GM04504 (cell line): ENCODE results near the gene NES.

Experiments
- DNase-seq: peaks from one replicate; pipeline ENCODE4 v3.0.0-alpha.2; 2012; ENCODE audit warnings: low read depth

Gene NES

DNA sequence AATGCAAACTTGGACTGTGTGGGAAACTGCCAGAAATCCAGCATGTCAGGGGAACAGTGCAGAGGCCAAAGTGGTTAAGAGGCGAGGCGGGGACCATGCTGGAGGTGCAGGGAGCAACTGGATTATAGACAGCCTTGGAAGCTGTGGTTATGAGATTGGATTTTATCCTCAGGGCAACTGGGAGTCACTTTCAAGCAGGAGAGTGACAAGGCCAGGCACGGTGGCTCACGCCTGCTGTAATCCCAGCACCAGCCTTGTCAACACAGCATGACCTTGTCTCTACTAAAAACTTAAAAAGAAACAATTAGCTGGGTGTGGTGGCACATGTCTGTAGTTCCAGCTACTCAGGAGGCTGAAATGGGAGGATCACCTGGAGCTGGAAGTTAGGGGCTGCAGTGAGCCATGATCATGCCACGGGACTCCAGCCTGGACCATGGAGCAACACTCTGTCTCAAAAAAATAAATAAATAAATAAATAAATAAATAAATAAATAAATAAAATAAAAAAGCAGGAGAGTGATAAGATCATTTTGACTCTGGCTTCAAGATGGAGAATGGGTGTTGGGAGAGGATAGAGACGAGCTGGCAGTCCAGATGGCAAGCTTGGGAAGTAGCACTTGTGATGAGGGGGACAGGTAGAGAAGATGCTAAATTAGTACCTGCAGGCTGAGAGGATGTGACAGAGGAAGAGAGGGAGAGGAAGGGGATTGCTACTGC is 54.5 kb downstream of the NES start:
- no peak for DNase-seq

DNA sequence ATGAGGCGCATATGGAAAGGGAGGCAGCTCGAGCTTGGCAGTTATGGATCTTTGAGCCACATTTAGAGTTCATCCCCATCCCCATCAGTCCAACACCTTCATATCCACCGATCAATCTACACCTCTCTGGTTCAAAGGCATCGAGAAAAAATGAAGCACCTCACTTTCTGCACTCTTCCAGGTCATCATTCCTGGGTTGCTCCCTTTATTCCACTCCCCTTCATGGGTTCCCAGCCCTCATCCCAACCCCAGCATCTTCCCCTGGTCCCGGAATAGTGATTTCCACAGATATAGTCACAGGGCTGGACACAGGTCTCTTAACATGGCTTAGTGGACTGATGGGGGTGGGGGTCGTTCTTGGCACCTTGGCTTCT is 57.6 kb downstream of the NES start:
- DNase-seq, result no peak

DNA sequence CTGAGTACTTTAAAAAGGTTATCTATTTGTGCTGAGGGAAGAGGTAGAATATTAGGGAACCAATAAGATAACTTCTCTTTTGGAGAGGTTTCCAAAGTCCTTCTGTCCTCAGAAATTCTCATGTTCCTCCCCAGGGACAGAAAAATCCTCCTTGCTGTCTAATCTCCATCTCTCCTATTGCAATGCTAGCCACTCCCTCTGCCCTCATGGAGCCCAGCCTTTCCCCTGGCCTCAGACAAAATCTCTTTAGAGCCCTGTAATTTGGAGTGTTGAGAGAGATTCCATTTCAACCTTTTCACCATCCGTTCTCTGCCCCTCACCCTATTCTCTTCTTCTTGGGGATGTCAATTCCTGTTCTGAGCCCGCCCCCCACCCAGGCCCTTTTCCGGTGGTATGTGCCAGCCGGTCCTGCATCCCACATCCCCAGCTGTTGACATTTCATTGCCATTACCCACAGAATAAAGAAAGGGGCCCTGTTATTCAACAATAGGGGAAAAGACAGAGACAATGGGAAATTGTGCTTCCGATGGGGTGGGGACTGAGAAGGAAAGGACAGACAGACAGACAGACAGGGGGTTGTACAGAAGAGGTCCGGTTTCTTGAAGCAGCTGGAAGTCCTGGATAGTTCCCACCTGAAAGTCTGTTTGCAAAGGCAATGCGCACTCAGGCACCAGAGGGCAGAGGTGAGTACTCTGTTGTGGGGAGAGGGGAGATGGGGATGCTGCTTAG is 58.2 kb downstream of the NES start, which contains the start of gene HAPLN2:
TSS of gene HAPLN2 (plus strand) at position 563 of the 729 bp plus-strand sequence. CDS start 4,076 bp downstream, outside the sequence.
- DNase-seq, result no peak
